Mesothelial cell of epicardium (in vitro differentiated cells): ENCODE measurements around the gene LGALS12. TPM values are rescaled to one million over a fixed set of nuclear protein-coding genes. Genes with fewer than 3 reads are reported as not detected.

Source experiments
- DNase-seq, 2 experiments: peaks; one replicate each; pipeline ENCODE4 v3.0.0; 2021; ENCODE audit warnings: low spot score in 2 of 2; ENCODE audit not compliant: unreplicated experiment in 2 of 2
- H3K27ac Mint-ChIP-seq: 2 replicates; pipeline ENCODE4 v1.8.0; 2021; ENCODE audit warnings: mixed read lengths
- H3K27me3 Mint-ChIP-seq: 2 replicates; pipeline ENCODE4 v1.8.0; 2021; ENCODE audit warnings: low read depth, mixed read lengths
- H3K36me3 Mint-ChIP-seq: 2 replicates; pipeline ENCODE4 v1.8.0; 2021; ENCODE audit warnings: mixed read lengths
- H3K4me1 Mint-ChIP-seq: 2 replicates; pipeline ENCODE4 v1.8.0; 2021; ENCODE audit warnings: mixed read lengths
- H3K4me3 Mint-ChIP-seq: 2 replicates; pipeline ENCODE4 v1.8.0; 2021; ENCODE audit warnings: mild to moderate bottlenecking, moderate library complexity, mixed read lengths
- H3K9me3 Mint-ChIP-seq: 2 replicates; pipeline ENCODE4 v1.8.0; 2021; ENCODE audit warnings: mixed read lengths
- total RNA-seq: library from RNA; stranded (reverse); gene quantifications from 3 replicates; pipeline ENCODE4 v1.2.1, GENCODE V29; 2021
- TF ChIP-seq, protein P1 (sequence below): fragments of 200-600 bp; sonication (generic); IDR thresholded peaks from one replicate; pipeline ENCODE4 v1.5.0; 2021; ENCODE audit warnings: antibody characterized with exemption; ENCODE audit not compliant: unreplicated experiment

The LGALS12 gene
- 0.58 to 0.89 TPM (median 0.79 TPM) in 3 replicates for total RNA-seq

DNA sequence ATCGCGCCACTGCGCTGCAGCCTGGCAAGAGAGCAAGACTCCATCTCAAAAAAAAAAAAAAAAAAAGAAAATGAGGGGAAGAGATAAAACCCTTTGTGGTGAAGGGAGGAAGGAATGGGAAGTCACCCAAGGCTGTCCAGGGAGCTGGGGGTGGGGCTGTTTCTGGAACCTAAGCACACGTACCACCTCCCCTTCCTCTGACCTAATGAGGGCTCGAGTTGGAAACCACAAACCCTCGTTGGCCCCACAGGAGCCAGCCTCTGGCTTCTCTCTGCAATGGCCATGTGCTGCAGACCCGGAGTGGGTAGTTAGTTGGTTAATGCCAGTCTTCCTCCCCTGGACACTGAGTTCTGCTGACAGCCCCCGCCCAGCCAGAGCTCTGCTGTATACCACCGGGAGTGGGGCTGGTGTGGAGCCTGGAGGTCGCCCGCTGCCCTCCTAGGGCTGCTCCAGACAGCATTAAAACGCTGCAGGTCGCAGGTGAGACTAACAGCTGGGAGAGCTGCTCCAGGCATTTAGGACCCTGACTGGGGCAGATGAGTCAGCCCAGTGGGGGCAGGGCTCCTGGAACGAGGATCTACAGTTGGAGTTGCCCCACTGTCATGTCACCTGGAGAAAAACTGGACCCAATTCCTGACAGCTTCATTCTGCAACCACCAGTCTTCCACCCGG lies at the start of gene LGALS12:
LGALS12 (plus strand) TSS at position 228 of the 672 bp plus-strand sequence; CDS start at position 603, 375 bp downstream.
- TF ChIP-seq, protein P1, sequence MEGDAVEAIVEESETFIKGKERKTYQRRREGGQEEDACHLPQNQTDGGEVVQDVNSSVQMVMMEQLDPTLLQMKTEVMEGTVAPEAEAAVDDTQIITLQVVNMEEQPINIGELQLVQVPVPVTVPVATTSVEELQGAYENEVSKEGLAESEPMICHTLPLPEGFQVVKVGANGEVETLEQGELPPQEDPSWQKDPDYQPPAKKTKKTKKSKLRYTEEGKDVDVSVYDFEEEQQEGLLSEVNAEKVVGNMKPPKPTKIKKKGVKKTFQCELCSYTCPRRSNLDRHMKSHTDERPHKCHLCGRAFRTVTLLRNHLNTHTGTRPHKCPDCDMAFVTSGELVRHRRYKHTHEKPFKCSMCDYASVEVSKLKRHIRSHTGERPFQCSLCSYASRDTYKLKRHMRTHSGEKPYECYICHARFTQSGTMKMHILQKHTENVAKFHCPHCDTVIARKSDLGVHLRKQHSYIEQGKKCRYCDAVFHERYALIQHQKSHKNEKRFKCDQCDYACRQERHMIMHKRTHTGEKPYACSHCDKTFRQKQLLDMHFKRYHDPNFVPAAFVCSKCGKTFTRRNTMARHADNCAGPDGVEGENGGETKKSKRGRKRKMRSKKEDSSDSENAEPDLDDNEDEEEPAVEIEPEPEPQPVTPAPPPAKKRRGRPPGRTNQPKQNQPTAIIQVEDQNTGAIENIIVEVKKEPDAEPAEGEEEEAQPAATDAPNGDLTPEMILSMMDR = no peak
- Mint-ChIP-seq H3K4me3 (no peak within 1 kb of the TSS), H3K27me3 (no peaks in the 10 kb centered on the region), H3K27ac (no peak within 1 kb of the TSS), H3K4me1 (peaks cover 16% of the 10 kb centered on the region), H3K9me3 (no peaks in the 10 kb centered on the region), H3K36me3 (no peaks in the 10 kb centered on the region)
- DNase-seq = no peak

DNA sequence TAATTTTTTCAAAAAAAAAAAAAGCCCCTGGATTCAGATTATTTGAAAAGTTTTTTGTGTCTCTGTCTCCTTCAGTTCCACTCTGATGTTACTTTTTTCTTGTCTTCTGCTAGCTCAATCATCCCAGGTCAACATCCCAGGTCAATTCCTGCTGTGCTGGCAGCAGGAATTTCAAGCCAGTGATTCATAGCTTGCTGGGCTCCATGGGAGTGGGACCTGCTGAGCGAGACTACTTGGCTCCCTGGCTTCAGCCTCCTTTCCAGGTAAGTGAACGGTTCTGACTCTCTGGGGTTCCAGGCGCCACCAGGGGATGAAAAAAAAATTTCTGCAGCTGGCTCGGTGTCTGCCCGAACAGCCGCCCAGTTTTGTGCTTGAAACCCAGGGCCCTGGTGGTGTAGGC lies 46.3 kb upstream of the LGALS12 start:
- Mint-ChIP-seq H3K4me3 (no peak overlapping the region), H3K36me3 (no peaks in the 10 kb centered on the region), H3K27ac (no peak overlapping the region), H3K27me3 (peaks cover 5% of the 10 kb centered on the region), H3K4me1 (peaks cover 2% of the 10 kb centered on the region), H3K9me3 (no peaks in the 10 kb centered on the region)
- DNase-seq = no peak
- TF ChIP-seq, protein P1 = no peak

DNA sequence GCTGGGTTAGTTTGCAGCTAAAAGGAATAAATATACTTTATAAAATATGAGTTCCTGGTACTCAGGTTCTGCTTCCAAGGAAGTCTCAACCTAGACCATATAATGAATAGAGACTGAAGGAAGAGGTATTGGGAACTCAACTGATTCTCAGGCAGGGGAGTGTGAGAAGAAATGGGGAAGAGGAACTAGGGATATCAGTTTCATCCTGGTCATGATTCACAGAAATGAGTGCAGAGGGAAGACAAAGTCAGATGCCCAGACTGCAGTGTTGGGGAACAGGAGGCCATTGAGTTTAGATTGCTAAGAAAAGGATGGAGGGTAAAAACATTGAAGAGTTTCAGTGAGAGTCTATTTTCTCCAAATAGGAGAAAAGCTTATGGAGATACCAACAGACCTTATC lies 43.7 kb upstream of the LGALS12 start:
- Mint-ChIP-seq H3K9me3 (no peaks in the 10 kb centered on the region), H3K27me3 (peaks cover 5% of the 10 kb centered on the region), H3K36me3 (no peaks in the 10 kb centered on the region), H3K4me3 (no peak overlapping the region), H3K4me1 (peaks cover 2% of the 10 kb centered on the region), H3K27ac (no peak overlapping the region)
- TF ChIP-seq, protein P1 = no peak
- no peak for DNase-seq

GRCh38 chr11:63470311-63470710 lies 35.6 kb upstream of the LGALS12 start:
- no peak overlapping the region for H3K4me3 Mint-ChIP-seq
- H3K27ac Mint-ChIP-seq = peak overlapping the region; percentile 19
- H3K4me1 Mint-ChIP-seq = no peaks in the 10 kb centered on the region
- H3K9me3 Mint-ChIP-seq = peaks cover 33% of the 10 kb centered on the region
- TF ChIP-seq, protein P1 = no peak
- H3K27me3 Mint-ChIP-seq = no peaks in the 10 kb centered on the region
- no peak for DNase-seq
- H3K36me3 Mint-ChIP-seq = peaks cover 2% of the 10 kb centered on the region

DNA sequence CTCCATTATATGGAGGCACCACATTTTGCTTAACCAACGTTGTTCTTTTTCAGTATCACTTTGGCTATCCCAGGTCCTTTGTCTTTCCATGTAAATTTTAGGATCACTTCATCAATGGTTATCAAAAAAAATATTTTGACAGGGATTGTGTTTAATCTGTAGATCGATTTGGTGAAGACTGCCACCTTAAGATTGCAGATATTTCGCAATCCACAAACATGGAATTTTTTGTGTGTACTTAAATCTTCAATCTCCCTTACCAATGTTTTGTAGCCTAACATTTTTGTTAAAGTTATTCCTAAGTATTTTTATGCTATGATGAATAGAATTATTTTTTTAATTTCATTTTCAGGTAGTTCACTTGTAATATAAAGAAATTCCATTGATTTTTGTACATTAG lies 33.5 kb upstream of the LGALS12 start:
- TF ChIP-seq, protein P1 = no peak
- H3K27me3 Mint-ChIP-seq = no peaks in the 10 kb centered on the region
- DNase-seq = no peak
- H3K4me3 Mint-ChIP-seq = no peak overlapping the region
- peaks cover 47% of the 10 kb centered on the region for H3K9me3 Mint-ChIP-seq
- H3K27ac Mint-ChIP-seq = no peak overlapping the region
- no peaks in the 10 kb centered on the region for H3K4me1 Mint-ChIP-seq
- H3K36me3 Mint-ChIP-seq = peaks cover 5% of the 10 kb centered on the region
